HTERT RPE-1 (cell line): Measurements from ENCODE around the gene ADSS1.

ENCODE experiments used
- in situ Hi-C: fragments of 300-500 bp; cut with MboI; formaldehyde crosslinking; loops from 4 replicates; pipeline ENCODE4 v1.14.3; 2020; ENCODE audit warnings: low sequenced_read_pairs

Gene ADSS1

GRCh38 chr14:104723651-104724406, at the start of gene ADSS1:
Gene ADSS1, plus strand, starts transcription at chr14:104724229. Its CDS starts 42 bp downstream, at chr14:104724271.
- in situ Hi-C loops = no loop called here

GRCh38 chr14:104675447-104675846, 48.6 kb upstream of the ADSS1 start:
- in situ Hi-C loops = no loop called here

GRCh38 chr14:104676130-104676693, 47.8 kb upstream of the ADSS1 start:
- in situ Hi-C loops = no loop called here

- in situ Hi-C loops = no loop called here
Measured at GRCh38 chr14:104676694-104677511, 47.1 kb upstream of the ADSS1 start.

GRCh38 chr14:104677512-104678332, 46.3 kb upstream of the ADSS1 start:
- in situ Hi-C loops = no loop called here

GRCh38 chr14:104678346-104678745, 45.7 kb upstream of the ADSS1 start:
- in situ Hi-C loops = no loop called here

- in situ Hi-C loops = no loop called here
Measured at GRCh38 chr14:104678901-104679705, 44.9 kb upstream of the ADSS1 start.

GRCh38 chr14:104680056-104680805, 43.8 kb upstream of the ADSS1 start:
- in situ Hi-C loops = no loop called here

- in situ Hi-C loops = no loop called here
Measured at GRCh38 chr14:104680806-104681688, 43.0 kb upstream of the ADSS1 start.

GRCh38 chr14:104681689-104682074, 42.3 kb upstream of the ADSS1 start:
- in situ Hi-C loops = no loop called here

- in situ Hi-C loops = no loop called here
Measured at GRCh38 chr14:104682107-104682593, 41.9 kb upstream of the ADSS1 start.

GRCh38 chr14:104683653-104684448, 40.2 kb upstream of the ADSS1 start:
- in situ Hi-C loops = no loop called here

GRCh38 chr14:104684449-104684821, 39.6 kb upstream of the ADSS1 start:
- in situ Hi-C loops = no loop called here

- in situ Hi-C loops = no loop called here
Measured at GRCh38 chr14:104685216-104685997, 38.6 kb upstream of the ADSS1 start.

GRCh38 chr14:104685998-104686610, 37.9 kb upstream of the ADSS1 start:
- in situ Hi-C loops = no loop called here
